Liver (tissue), 9 donors: ENCODE data around the gene FAM204A. TPM values are rescaled to one million over a fixed set of nuclear protein-coding genes. Genes with fewer than 3 reads are reported as not detected.

ENCODE experiments used
- DNase-seq: peaks from one replicate; pipeline ENCODE4 v3.0.0-alpha.2; 2017; ENCODE audit warnings: low spot score
- H3K27ac ChIP-seq, 2 donors: one replicate each; pipeline ENCODE4 v1.7.0; 2013; ENCODE audit warnings: inconsistent platforms in 2 of 2, low read length in 2 of 2, control low read depth in 1 of 2, low read depth in 1 of 2, mild to moderate bottlenecking in 1 of 2
- H3K27me3 ChIP-seq, 4 donors: one replicate each; pipeline versions ENCODE4 v1.6.1 to v1.7.0; 2013; ENCODE audit warnings: low read length in 3 of 4, inconsistent platforms in 1 of 4, mild to moderate bottlenecking in 1 of 4, moderate library complexity in 1 of 4; ENCODE audit not compliant: control insufficient read depth in 4 of 4, insufficient read depth in 4 of 4
- H3K36me3 ChIP-seq, 4 donors: one replicate each; pipeline versions ENCODE4 v1.6.1 to v1.7.0; 2013; ENCODE audit warnings: low read length in 3 of 4, mild to moderate bottlenecking in 3 of 4, low read depth in 1 of 4, moderate library complexity in 1 of 4; ENCODE audit not compliant: control insufficient read depth in 4 of 4, insufficient read depth in 3 of 4
- H3K4me1 ChIP-seq, 4 donors: one replicate each; pipeline versions ENCODE4 v1.6.1 to v1.7.0; 2013; ENCODE audit warnings: low read length in 3 of 4, mild to moderate bottlenecking in 3 of 4, moderate library complexity in 1 of 4; ENCODE audit not compliant: control insufficient read depth in 4 of 4, insufficient read depth in 4 of 4
- H3K4me3 ChIP-seq, 3 donors: one replicate each; pipeline versions ENCODE4 v1.6.1 to v1.7.0; 2013; ENCODE audit warnings: low read length in 3 of 3, control low read depth in 1 of 3, low read depth in 1 of 3, mild to moderate bottlenecking in 1 of 3
- H3K9ac ChIP-seq, 2 donors: one replicate each; pipeline ENCODE4 v1.7.0; 2013; ENCODE audit warnings: low read length in 2 of 2, mild to moderate bottlenecking in 2 of 2, moderate library complexity in 2 of 2, control low read depth in 1 of 2, low read depth in 1 of 2
- H3K9me3 ChIP-seq, 4 donors: one replicate each; pipeline versions ENCODE4 v1.6.1 to v1.7.0; 2013; ENCODE audit warnings: low read length in 3 of 4; ENCODE audit not compliant: control insufficient read depth in 4 of 4
- EGR1 ChIP-seq, 2 donors: IDR thresholded peaks; 2 replicates each; pipeline ENCODE4 v1.6.1; 2016 to 2018; ENCODE audit warnings: antibody characterized with exemption in 2 of 2, low read depth in 2 of 2
- FOXA1 ChIP-seq: IDR thresholded peaks from 2 replicates; pipeline ENCODE4 v1.6.1; 2016; ENCODE audit warnings: antibody characterized with exemption
- FOXA2 ChIP-seq: IDR thresholded peaks from 2 replicates; pipeline ENCODE4 v1.6.1; 2016; ENCODE audit warnings: antibody characterized with exemption
- GABPA ChIP-seq, 2 donors: IDR thresholded peaks in 1 of 2; conservative IDR thresholded peaks in 1 of 2; 2 replicates each; pipeline ENCODE4 v1.6.1; 2016; ENCODE audit warnings: antibody characterized with exemption in 2 of 2, mild to moderate bottlenecking in 1 of 2, moderate library complexity in 1 of 2
- HNF4A ChIP-seq, 2 donors: conservative IDR thresholded peaks; 2 replicates each; pipeline ENCODE4 v1.6.1; 2016; ENCODE audit warnings: antibody characterized with exemption in 2 of 2, mild to moderate bottlenecking in 2 of 2
- HNF4G ChIP-seq: IDR thresholded peaks from 2 replicates; pipeline ENCODE4 v1.6.1; 2016; ENCODE audit warnings: antibody characterized with exemption
- JUND ChIP-seq, 2 donors: IDR thresholded peaks; 2 replicates each; pipeline ENCODE4 v1.6.1; 2016; ENCODE audit warnings: antibody characterized with exemption in 2 of 2
- NR2F2 ChIP-seq: IDR thresholded peaks from 2 replicates; pipeline ENCODE4 v1.6.1; 2016; ENCODE audit warnings: antibody characterized with exemption
- RAD21 ChIP-seq, 2 donors: IDR thresholded peaks; 2 replicates each; pipeline ENCODE4 v1.6.1; 2016; ENCODE audit warnings: antibody characterized with exemption in 2 of 2, mild to moderate bottlenecking in 2 of 2
- RXRA ChIP-seq, 2 donors: IDR thresholded peaks; 2 replicates each; pipeline ENCODE4 v1.6.1; 2017 to 2018; ENCODE audit warnings: antibody characterized with exemption in 2 of 2, mild to moderate bottlenecking in 1 of 2
- SP1 ChIP-seq: IDR thresholded peaks from 2 replicates; pipeline ENCODE4 v1.6.1; 2018; ENCODE audit warnings: antibody characterized with exemption, mild to moderate bottlenecking
- TAF1 ChIP-seq: conservative IDR thresholded peaks from 2 replicates; pipeline ENCODE4 v1.6.1; 2016; ENCODE audit warnings: antibody characterized with exemption, mild to moderate bottlenecking
- YY1 ChIP-seq: IDR thresholded peaks from 2 replicates; pipeline ENCODE4 v1.6.1; 2016; ENCODE audit warnings: antibody characterized with exemption, mild to moderate bottlenecking
- whole genome bisulfite sequencing: extraction: QIAGEN DNeasy Blood & Tissue Kit; methylation state at CpG from one replicate; pipeline ENCODE4 v1.1.7; 2013; 5-methylcytosine and 5-hydroxymethylcytosine counted together
- polyA plus RNA-seq, 2 donors: library from polyadenylated mRNA; stranded (reverse) in 1 of 2; unstranded in 1 of 2; fragments of 200-250 nt in 1 of 2; fragments of >200 nt in 1 of 2; fragmentation: Nextera tagmentation in 1 of 2; extraction: Ambion mirVana in 1 of 2; gene quantifications; one replicate each; pipeline versions ENCODE4 v1.2.1 to v1.2.3, GENCODE V29; 2013 to 2015
- total RNA-seq, 2 donors: library from RNA; depleted of rRNA; stranded (reverse); fragments of >200 nt; gene quantifications; one replicate each; pipeline ENCODE4 v1.2.3, GENCODE V29; 2014
- TF ChIP-seq, protein P1 (sequence below): IDR thresholded peaks from 2 replicates; pipeline ENCODE4 v1.6.1; 2016; ENCODE audit warnings: antibody characterized with exemption, mild to moderate bottlenecking
- TF ChIP-seq, protein P2 (sequence below): IDR thresholded peaks from 2 replicates; pipeline ENCODE4 v1.6.1; 2016; ENCODE audit warnings: antibody characterized with exemption
- TF ChIP-seq, protein P3 (sequence below): fragments of 150-350 bp; IDR thresholded peaks from 2 replicates; pipeline ENCODE4 v1.5.1; 2017; ENCODE audit warnings: improper control_type of control experiment, low read depth, low read length; ENCODE audit not compliant: missing input control
- TF ChIP-seq, protein P4 (sequence below): IDR thresholded peaks from 2 replicates; pipeline ENCODE4 v1.6.1; 2016; ENCODE audit warnings: antibody characterized with exemption
- TF ChIP-seq, protein P5 (sequence below): IDR thresholded peaks from 2 replicates; pipeline ENCODE4 v1.6.1; 2016; ENCODE audit warnings: antibody characterized with exemption
- donor health status: healthy.
- donor health status: healthy.
- donor health status: healthy.
- donor health status: healthy.
- donor health status: healthy.

FAM204A gene
- total and polyA plus RNA-seq, 4 donors, result 17.4 to 22.8 (median 21.3) TPM

DNA sequence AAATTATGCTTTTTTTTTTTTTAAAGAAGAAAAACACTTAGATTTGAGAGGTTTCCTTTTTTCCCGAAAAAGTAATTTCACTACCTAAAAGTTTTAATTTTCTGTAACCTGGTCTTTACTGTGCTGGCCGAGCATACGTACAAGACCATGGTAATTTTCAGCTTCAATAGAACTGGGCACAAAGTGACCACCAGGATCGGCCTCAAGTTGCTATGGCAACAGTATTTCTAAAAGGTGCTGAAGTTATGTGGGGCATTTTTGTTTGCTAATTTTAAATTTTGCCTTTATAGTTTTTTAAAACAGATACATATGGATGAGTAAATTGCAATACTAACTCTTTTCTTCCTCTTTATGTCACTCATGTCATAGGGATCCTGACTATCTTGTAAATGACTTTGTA lies 69.4 kb downstream of the FAM204A start:
- peaks cover 0 to 7% (median 4%) of the 10 kb centered on the region in 4 donors for H3K27me3 ChIP-seq
- H3K36me3 ChIP-seq, result no peaks in the 10 kb centered on the region
- peaks cover 1 to 7% (median 3%) of the 10 kb centered on the region in 4 donors for H3K9me3 ChIP-seq
- TF ChIP-seq SP1 (no peak), HNF4G (no peak), YY1 (no peak), RXRA (IDR thresholded peaks at IDR 0.05) (no peak), GABPA (IDR thresholded peaks at IDR 0.05 in 1 of 2, conservative IDR thresholded peaks at IDR 0.05 in 1 of 2) (no peak), FOXA1 (no peak), EGR1 (IDR thresholded peaks at IDR 0.05; ENCODE audit: low read depth in 2 of 2) (no peak), RAD21 (IDR thresholded peaks at IDR 0.05) (no peak), HNF4A (conservative IDR thresholded peaks at IDR 0.05) (no peak), TAF1 (no peak), FOXA2 (no peak), NR2F2 (no peak), JUND (IDR thresholded peaks at IDR 0.05) (no peak)
- TF ChIP-seq, protein P1, sequence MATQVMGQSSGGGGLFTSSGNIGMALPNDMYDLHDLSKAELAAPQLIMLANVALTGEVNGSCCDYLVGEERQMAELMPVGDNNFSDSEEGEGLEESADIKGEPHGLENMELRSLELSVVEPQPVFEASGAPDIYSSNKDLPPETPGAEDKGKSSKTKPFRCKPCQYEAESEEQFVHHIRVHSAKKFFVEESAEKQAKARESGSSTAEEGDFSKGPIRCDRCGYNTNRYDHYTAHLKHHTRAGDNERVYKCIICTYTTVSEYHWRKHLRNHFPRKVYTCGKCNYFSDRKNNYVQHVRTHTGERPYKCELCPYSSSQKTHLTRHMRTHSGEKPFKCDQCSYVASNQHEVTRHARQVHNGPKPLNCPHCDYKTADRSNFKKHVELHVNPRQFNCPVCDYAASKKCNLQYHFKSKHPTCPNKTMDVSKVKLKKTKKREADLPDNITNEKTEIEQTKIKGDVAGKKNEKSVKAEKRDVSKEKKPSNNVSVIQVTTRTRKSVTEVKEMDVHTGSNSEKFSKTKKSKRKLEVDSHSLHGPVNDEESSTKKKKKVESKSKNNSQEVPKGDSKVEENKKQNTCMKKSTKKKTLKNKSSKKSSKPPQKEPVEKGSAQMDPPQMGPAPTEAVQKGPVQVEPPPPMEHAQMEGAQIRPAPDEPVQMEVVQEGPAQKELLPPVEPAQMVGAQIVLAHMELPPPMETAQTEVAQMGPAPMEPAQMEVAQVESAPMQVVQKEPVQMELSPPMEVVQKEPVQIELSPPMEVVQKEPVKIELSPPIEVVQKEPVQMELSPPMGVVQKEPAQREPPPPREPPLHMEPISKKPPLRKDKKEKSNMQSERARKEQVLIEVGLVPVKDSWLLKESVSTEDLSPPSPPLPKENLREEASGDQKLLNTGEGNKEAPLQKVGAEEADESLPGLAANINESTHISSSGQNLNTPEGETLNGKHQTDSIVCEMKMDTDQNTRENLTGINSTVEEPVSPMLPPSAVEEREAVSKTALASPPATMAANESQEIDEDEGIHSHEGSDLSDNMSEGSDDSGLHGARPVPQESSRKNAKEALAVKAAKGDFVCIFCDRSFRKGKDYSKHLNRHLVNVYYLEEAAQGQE, result no peak
- TF ChIP-seq, protein P2, sequence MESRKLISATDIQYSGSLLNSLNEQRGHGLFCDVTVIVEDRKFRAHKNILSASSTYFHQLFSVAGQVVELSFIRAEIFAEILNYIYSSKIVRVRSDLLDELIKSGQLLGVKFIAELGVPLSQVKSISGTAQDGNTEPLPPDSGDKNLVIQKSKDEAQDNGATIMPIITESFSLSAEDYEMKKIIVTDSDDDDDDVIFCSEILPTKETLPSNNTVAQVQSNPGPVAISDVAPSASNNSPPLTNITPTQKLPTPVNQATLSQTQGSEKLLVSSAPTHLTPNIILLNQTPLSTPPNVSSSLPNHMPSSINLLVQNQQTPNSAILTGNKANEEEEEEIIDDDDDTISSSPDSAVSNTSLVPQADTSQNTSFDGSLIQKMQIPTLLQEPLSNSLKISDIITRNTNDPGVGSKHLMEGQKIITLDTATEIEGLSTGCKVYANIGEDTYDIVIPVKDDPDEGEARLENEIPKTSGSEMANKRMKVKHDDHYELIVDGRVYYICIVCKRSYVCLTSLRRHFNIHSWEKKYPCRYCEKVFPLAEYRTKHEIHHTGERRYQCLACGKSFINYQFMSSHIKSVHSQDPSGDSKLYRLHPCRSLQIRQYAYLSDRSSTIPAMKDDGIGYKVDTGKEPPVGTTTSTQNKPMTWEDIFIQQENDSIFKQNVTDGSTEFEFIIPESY, result no peak
- TF ChIP-seq, protein P3, sequence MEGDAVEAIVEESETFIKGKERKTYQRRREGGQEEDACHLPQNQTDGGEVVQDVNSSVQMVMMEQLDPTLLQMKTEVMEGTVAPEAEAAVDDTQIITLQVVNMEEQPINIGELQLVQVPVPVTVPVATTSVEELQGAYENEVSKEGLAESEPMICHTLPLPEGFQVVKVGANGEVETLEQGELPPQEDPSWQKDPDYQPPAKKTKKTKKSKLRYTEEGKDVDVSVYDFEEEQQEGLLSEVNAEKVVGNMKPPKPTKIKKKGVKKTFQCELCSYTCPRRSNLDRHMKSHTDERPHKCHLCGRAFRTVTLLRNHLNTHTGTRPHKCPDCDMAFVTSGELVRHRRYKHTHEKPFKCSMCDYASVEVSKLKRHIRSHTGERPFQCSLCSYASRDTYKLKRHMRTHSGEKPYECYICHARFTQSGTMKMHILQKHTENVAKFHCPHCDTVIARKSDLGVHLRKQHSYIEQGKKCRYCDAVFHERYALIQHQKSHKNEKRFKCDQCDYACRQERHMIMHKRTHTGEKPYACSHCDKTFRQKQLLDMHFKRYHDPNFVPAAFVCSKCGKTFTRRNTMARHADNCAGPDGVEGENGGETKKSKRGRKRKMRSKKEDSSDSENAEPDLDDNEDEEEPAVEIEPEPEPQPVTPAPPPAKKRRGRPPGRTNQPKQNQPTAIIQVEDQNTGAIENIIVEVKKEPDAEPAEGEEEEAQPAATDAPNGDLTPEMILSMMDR, result no peak
- TF ChIP-seq, protein P4, sequence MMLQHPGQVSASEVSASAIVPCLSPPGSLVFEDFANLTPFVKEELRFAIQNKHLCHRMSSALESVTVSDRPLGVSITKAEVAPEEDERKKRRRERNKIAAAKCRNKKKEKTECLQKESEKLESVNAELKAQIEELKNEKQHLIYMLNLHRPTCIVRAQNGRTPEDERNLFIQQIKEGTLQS, result no peak
- TF ChIP-seq, protein P5, sequence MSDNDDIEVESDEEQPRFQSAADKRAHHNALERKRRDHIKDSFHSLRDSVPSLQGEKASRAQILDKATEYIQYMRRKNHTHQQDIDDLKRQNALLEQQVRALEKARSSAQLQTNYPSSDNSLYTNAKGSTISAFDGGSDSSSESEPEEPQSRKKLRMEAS, result no peak
- H3K4me3 ChIP-seq, result no peak overlapping the region
- WGBS, result 72% methylated on average over 4 of the region's 4 CpGs
- no peak for DNase-seq
- no peaks in the 10 kb centered on the region for H3K4me1 ChIP-seq
- H3K27ac ChIP-seq, result no peak overlapping the region
- no peak overlapping the region for H3K9ac ChIP-seq
